Bronchial epithelial cell (primary cell): ENCODE measurements around the gene KL. TPM values are rescaled to one million over a fixed set of nuclear protein-coding genes. Genes with fewer than 3 reads are reported as not detected.
A peak's percentile ranks its signal among the peaks of the same experiment; 100 is the strongest.

Experiments used
- DNase-seq: peaks from one replicate; pipeline ENCODE4 v3.0.0-alpha.2; 2010; ENCODE audit warnings: low read depth
- FAIRE-seq: peaks from 2 replicates; lab custom pipeline; 2011; peaks lifted over from hg19 to GRCh38; lab: Jason Lieb, UNC
- H3K27me3 ChIP-seq: 2 replicates; pipeline ENCODE4 v1.5.1; 2011; ENCODE audit warnings: low read length; ENCODE audit not compliant: control insufficient read depth, insufficient read depth
- H3K36me3 ChIP-seq: 2 replicates; pipeline ENCODE4 v1.5.1; 2011; ENCODE audit warnings: low read length; ENCODE audit not compliant: control insufficient read depth, insufficient read depth
- H3K4me3 ChIP-seq: 2 replicates; pipeline ENCODE4 v1.5.1; 2011; ENCODE audit warnings: mild to moderate bottlenecking, low read depth, low read length, control low read depth
- CTCF ChIP-seq: IDR thresholded peaks from 2 replicates; pipeline ENCODE4 v1.5.1; 2011; ENCODE audit warnings: mild to moderate bottlenecking, moderate library complexity, low read length, control low read depth, inconsistent platforms; ENCODE audit not compliant: insufficient read depth, severe bottlenecking
- total RNA-seq: library from RNA; depleted of rRNA; stranded (reverse); fragments of >200 nt; gene quantifications from 2 replicates; pipeline ENCODE4 v1.2.1, GENCODE V29; 2014

The KL gene
- total RNA-seq, 1 donor from 2014 or later: not detected

GRCh38 chr13:33078263-33078662, 62.0 kb downstream of the KL start:
- DNase-seq (no peak), FAIRE-seq (no peak)
- no peaks in the 10 kb centered on the region for H3K36me3 ChIP-seq
- no peaks in the 10 kb centered on the region for H3K27me3 ChIP-seq
- H3K4me3 ChIP-seq: no peak overlapping the region
- no peak for TF ChIP-seq CTCF

- DNase-seq (no peak), FAIRE-seq (no peak)
- TF ChIP-seq CTCF: no peak
- Histone ChIP-seq H3K4me3 (no peak overlapping the region), H3K27me3 (no peaks in the 10 kb centered on the region), H3K36me3 (no peaks in the 10 kb centered on the region)
Observed at GRCh38 chr13:33079960-33080359, 63.7 kb downstream of the KL start.

GRCh38 chr13:33080972-33081590, 64.9 kb downstream of the KL start:
- TF ChIP-seq CTCF: no peak
- no peak for FAIRE-seq
- no peaks in the 10 kb centered on the region for H3K27me3 ChIP-seq

GRCh38 chr13:33081666-33082065, 65.4 kb downstream of the KL start:
- no peak for DNase-seq

More at GRCh38 chr13:33080972-33081590, 64.9 kb downstream of the KL start:
- Histone ChIP-seq H3K36me3 (no peaks in the 10 kb centered on the region), H3K4me3 (no peak overlapping the region)
- peak; percentile 61 for DNase-seq

GRCh38 chr13:33083054-33083453, 66.8 kb downstream of the KL start:
- FAIRE-seq (no peak), DNase-seq (no peak)
- Histone ChIP-seq H3K36me3 (no peaks in the 10 kb centered on the region), H3K4me3 (no peak overlapping the region), H3K27me3 (no peaks in the 10 kb centered on the region)
- TF ChIP-seq CTCF: no peak

More at GRCh38 chr13:33081666-33082065, 65.4 kb downstream of the KL start:
- no peaks in the 10 kb centered on the region for H3K36me3 ChIP-seq
- FAIRE-seq: no peak
- no peak overlapping the region for H3K4me3 ChIP-seq
- no peak for TF ChIP-seq CTCF
- H3K27me3 ChIP-seq: no peaks in the 10 kb centered on the region

GRCh38 chr13:33087091-33087490, 70.9 kb downstream of the KL start:
- no peak for TF ChIP-seq CTCF
- DNase-seq: no peak
- H3K36me3 ChIP-seq: no peaks in the 10 kb centered on the region
- no peak overlapping the region for H3K4me3 ChIP-seq
- FAIRE-seq: no peak
- no peaks in the 10 kb centered on the region for H3K27me3 ChIP-seq
